Measurements from ENCODE around the gene PDK2. TPM values are rescaled to one million over a fixed set of nuclear protein-coding genes. Genes with fewer than 3 reads are reported as not detected.

Gene PDK2
- total and polyA plus RNA-seq, 2 of the 4 experiments (the other 2 are of a cell fraction), result 26.7 to 104 TPM

GRCh38 chr17:50127697-50128361 lies 32.7 kb downstream of the PDK2 start:
- Histone ChIP-seq H3K4me1 (ENCODE audit: control insufficient read depth, insufficient read depth, low read length) (peaks cover 21% of the 10 kb centered on the region), H2AK5ac (ENCODE audit: low read depth, low read length) (peak overlapping the region; percentile 85), H4K8ac (ENCODE audit: low read depth in 2 of 2, low read length in 2 of 2) (no peak overlapping the region; a peak in 2 of 4 replicates), H3K56ac (ENCODE audit: extremely low read depth, insufficient read depth, low read length) (no peak overlapping the region), H3K14ac (replicated peaks; ENCODE audit: low read depth, low read length) (no peak overlapping the region), H3K4ac (ENCODE audit: low read depth, low read length) (no peak overlapping the region), H3K9ac (ENCODE audit: low read depth, low read length) (no peak overlapping the region), H2BK120ac (ENCODE audit: low read depth, low read length) (no peak overlapping the region; the same call in 1 of the 2 replicates), H2BK20ac (ENCODE audit: low read depth, low read length) (no peak overlapping the region), H3K27me3 (ENCODE audit: control insufficient read depth, insufficient read depth, low read length) (no peaks in the 10 kb centered on the region), H2AK9ac (replicated peaks; ENCODE audit: low read depth, low read length, poor library complexity) (peak overlapping the region; percentile 5), H3K79me1 (ENCODE audit: low read depth in 1 of 2, low read length in 2 of 2) (peaks cover 3 to 31% of the 10 kb centered on the region in 2 experiments; a peak in 3 of 4 replicates), H3K36me3 (ENCODE audit: control insufficient read depth, insufficient read depth, low read length) (0 out of 2 replicates have a peak, but pooled peaks cover under 1% of the 10 kb centered on the region), H4K5ac (ENCODE audit: low read depth, low read length) (no peak overlapping the region), H3K18ac (ENCODE audit: low read depth, low read length) (no peak overlapping the region), H3K4me2 (ENCODE audit: low read depth, low read length) (no peak overlapping the region), H2BK15ac (ENCODE audit: low read depth, low read length) (no peak overlapping the region), H4K91ac (ENCODE audit: insufficient read depth, low read depth, low read length) (no peak overlapping the region), H3K9me3 (ENCODE audit: control insufficient read depth, insufficient read depth, low read length) (no peaks in the 10 kb centered on the region), H2AFZ (replicated peaks; ENCODE audit: low read length, poor library complexity) (no peak overlapping the region), H3K9me1 (ENCODE audit: insufficient read depth, low read length) (peaks cover 19% of the 10 kb centered on the region; the same call in 1 of the 2 replicates), H2BK5ac (ENCODE audit: low read depth, low read length, poor library complexity, severe bottlenecking) (no peak overlapping the region), H3K27ac (ENCODE audit: insufficient read depth, low read length) (no peak overlapping the region), H4K20me1 (ENCODE audit: insufficient read depth, low read length) (peaks cover 4% of the 10 kb centered on the region), H3K23ac (ENCODE audit: low read depth, low read length) (no peak overlapping the region), H3K4me3 (ENCODE audit: insufficient read depth, low read depth, low read length) (no peak overlapping the region)
- in situ Hi-C loops (cut with MboI; ENCODE audit: low sequenced_read_pairs), result no loop called here
- ChIA-PET POLR2A (ENCODE audit: unreplicated experiment) (interaction anchor here (0.5 kb wide), 1 partner anchor 220 kb away, joined by 3 read pairs; no protein-coding TSS in a partner anchor), CTCF (interaction anchor here (0.6 kb wide), 2 partner anchors 169 to 171 kb away, joined by 4 read pairs; no protein-coding TSS in a partner anchor)
- dilution Hi-C loops (cut with HindIII; ENCODE audit: low sequenced_read_pairs, unreplicated experiment), result no loop called here
- intact Hi-C loops (cut with micrococcal nuclease), result no loop called here
- DNase-seq (peak; percentile 45), ATAC-seq (ENCODE audit: low read depth) (no peak)
- WGBS, 2 experiments (ENCODE audit: extremely low coverage in 2 of 2, insufficient read length in 1 of 2), result no CpG with 5 or more reads among the region's 6 CpGs
- BruUV-seq (replicated peaks), result no TSS peak
- TF ChIP-seq ELK1 (IDR thresholded peaks at IDR 0.05; ENCODE audit: borderline replicate concordance, low read depth, low read length), result no peak
- no peak for TF ChIP-seq CTCF (conservative IDR thresholded peaks at IDR 0.05; ENCODE audit: low read depth, low read length)
- TF ChIP-seq RFX5 (IDR thresholded peaks at IDR 0.05; ENCODE audit: low read depth, low read length), result no peak
- no peak for TF ChIP-seq RCOR1 (IDR thresholded peaks at IDR 0.05; ENCODE audit: insufficient replicate concordance, low read length)
- TF ChIP-seq USF2 (IDR thresholded peaks at IDR 0.05; ENCODE audit: low read depth, low read length), result no peak
- no peak for TF ChIP-seq RAD21 (IDR thresholded peaks at IDR 0.05; ENCODE audit: low read length)
- TF ChIP-seq MAZ (IDR thresholded peaks at IDR 0.05; ENCODE audit: borderline replicate concordance, low read depth, low read length), result no peak
- TF ChIP-seq POLR2A (IDR thresholded peaks at IDR 0.05; ENCODE audit: low read depth, low read length), result no peak
- no peak for TF ChIP-seq MXI1 (IDR thresholded peaks at IDR 0.05; ENCODE audit: borderline replicate concordance, low read depth, low read length)
- no peak for TF ChIP-seq CHD1 (IDR thresholded peaks at IDR 0.05; ENCODE audit: low read depth, low read length)
- no peak for TF ChIP-seq CEBPB (IDR thresholded peaks at IDR 0.05; ENCODE audit: low read depth, low read length)
- no peak for TF ChIP-seq NFE2L2 (IDR thresholded peaks at IDR 0.05; ENCODE audit: low read depth, low read length)
- no peak for TF ChIP-seq SMC3 (IDR thresholded peaks at IDR 0.05; ENCODE audit: low read depth, low read length)
- no peak for TF ChIP-seq FOS (IDR thresholded peaks at IDR 0.05; ENCODE audit: low read depth, low read length)
- no peak for TF ChIP-seq BHLHE40 (IDR thresholded peaks at IDR 0.05; ENCODE audit: low read depth, low read length)
